Measurements from ENCODE around the gene REXO2. TPM values are rescaled to one million over a fixed set of nuclear protein-coding genes. Genes with fewer than 3 reads are reported as not detected.

The REXO2 gene
- total RNA-seq, 2 experiments from 2014 or later, result 59.9 to 65.0 TPM

DNA sequence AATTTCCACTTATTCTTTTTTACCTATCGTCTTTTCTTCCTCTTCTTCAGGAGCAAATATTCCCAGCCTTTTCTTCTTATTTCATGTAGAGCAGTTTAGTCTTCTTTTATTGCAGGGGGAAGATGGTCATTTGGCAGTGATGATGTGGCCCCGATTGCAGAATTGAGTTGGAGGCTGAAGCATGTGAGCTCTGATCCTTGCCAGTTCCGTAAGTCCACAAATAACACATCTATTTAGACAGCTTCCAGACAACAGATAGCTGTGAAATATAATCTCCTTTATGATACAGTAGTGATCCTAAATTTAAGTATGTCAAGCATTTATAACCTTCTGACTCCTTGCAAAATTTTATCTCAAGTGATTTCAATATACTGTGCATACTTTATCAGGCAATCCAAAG is 27.5 kb downstream of the REXO2 start:
- Histone ChIP-seq H2AFZ (ENCODE audit: low read length) (no peak overlapping the region), H3K4me1 (ENCODE audit: insufficient read depth, low read length, poor library complexity, severe bottlenecking) (no peaks in the 10 kb centered on the region), H3K9me3 (ENCODE audit: low read length) (no peaks in the 10 kb centered on the region), H3K79me2 (ENCODE audit: insufficient read depth, low read depth, low read length) (no peaks in the 10 kb centered on the region), H3K4me2 (ENCODE audit: low read length) (no peak overlapping the region), H3K4me3 (ENCODE audit: low read depth, low read length, poor library complexity, severe bottlenecking) (no peak overlapping the region), H3K27ac (ENCODE audit: low read depth, low read length, poor library complexity, severe bottlenecking) (no peak overlapping the region), H4K20me1 (ENCODE audit: insufficient read depth, low read length) (no peaks in the 10 kb centered on the region), H3K9me2 (ENCODE audit: insufficient read depth, low read length) (no peaks in the 10 kb centered on the region), H3K36me3 (ENCODE audit: insufficient read depth, low read length) (no peaks in the 10 kb centered on the region)
- POLR2A ChIA-PET, result interaction anchor here (0.7 kb wide), 1 partner anchor 166 kb away, joined by 3 read pairs; no protein-coding TSS in a partner anchor
- CTCF ChIA-PET (ENCODE audit: unreplicated experiment), result no interaction called here
- DNase-seq (ENCODE audit: low spot score), result no peak
- intact Hi-C loops (cut with micrococcal nuclease; ENCODE audit: unreplicated experiment), result no loop called here
- TF ChIP-seq, protein P1, sequence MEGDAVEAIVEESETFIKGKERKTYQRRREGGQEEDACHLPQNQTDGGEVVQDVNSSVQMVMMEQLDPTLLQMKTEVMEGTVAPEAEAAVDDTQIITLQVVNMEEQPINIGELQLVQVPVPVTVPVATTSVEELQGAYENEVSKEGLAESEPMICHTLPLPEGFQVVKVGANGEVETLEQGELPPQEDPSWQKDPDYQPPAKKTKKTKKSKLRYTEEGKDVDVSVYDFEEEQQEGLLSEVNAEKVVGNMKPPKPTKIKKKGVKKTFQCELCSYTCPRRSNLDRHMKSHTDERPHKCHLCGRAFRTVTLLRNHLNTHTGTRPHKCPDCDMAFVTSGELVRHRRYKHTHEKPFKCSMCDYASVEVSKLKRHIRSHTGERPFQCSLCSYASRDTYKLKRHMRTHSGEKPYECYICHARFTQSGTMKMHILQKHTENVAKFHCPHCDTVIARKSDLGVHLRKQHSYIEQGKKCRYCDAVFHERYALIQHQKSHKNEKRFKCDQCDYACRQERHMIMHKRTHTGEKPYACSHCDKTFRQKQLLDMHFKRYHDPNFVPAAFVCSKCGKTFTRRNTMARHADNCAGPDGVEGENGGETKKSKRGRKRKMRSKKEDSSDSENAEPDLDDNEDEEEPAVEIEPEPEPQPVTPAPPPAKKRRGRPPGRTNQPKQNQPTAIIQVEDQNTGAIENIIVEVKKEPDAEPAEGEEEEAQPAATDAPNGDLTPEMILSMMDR (conservative IDR thresholded peaks at IDR 0.05; ENCODE audit: low read length), result no peak
- no peak for TF ChIP-seq EZH2phosphoT487 (IDR thresholded peaks at IDR 0.05; ENCODE audit: borderline replicate concordance, low read depth, low read length)
- no TSS peak for BruUV-seq (replicated peaks)

DNA sequence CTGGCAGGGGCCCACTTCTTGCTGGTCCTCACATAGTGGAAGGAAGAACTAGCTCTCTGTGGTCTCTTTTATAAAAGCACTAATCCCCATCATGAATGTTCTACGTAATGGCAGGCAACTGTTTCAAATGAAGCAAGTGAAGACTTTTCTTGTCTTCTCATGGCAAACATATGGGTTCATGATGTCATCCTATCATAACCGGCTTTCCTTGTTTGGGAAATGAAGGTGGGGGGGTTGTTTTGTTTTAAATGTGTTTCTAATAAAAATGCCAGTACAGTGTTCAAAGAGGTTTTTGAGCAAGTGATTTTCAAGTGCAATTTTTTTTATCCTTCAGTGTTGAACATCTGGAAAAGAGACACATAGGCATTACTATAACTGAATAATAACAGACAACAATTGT is 33.4 kb downstream of the REXO2 start:
- no peaks in the 10 kb centered on the region for H3K79me2 ChIP-seq (ENCODE audit: insufficient read depth, low read depth, low read length)
- no peak for DNase-seq (ENCODE audit: low spot score)
- TF ChIP-seq, protein P1 (conservative IDR thresholded peaks at IDR 0.05; ENCODE audit: low read length), result no peak
- no peak for TF ChIP-seq EZH2phosphoT487 (IDR thresholded peaks at IDR 0.05; ENCODE audit: borderline replicate concordance, low read depth, low read length)
- no peak overlapping the region for H3K4me2 ChIP-seq (ENCODE audit: low read length)
- H3K9me2 ChIP-seq (ENCODE audit: insufficient read depth, low read length), result no peaks in the 10 kb centered on the region
- no peaks in the 10 kb centered on the region for H3K4me1 ChIP-seq (ENCODE audit: insufficient read depth, low read length, poor library complexity, severe bottlenecking)
- no peaks in the 10 kb centered on the region for H3K9me3 ChIP-seq (ENCODE audit: low read length)
- H3K27ac ChIP-seq (ENCODE audit: low read depth, low read length, poor library complexity, severe bottlenecking), result no peak overlapping the region
- no peak overlapping the region for H3K4me3 ChIP-seq (ENCODE audit: low read depth, low read length, poor library complexity, severe bottlenecking)
- H4K20me1 ChIP-seq (ENCODE audit: insufficient read depth, low read length), result no peaks in the 10 kb centered on the region
- intact Hi-C loops (cut with micrococcal nuclease; ENCODE audit: unreplicated experiment), result no loop called here
- CTCF ChIA-PET (ENCODE audit: unreplicated experiment), result no interaction called here
- no peak overlapping the region for H2AFZ ChIP-seq (ENCODE audit: low read length)
- H3K36me3 ChIP-seq (ENCODE audit: insufficient read depth, low read length), result no peaks in the 10 kb centered on the region
- BruUV-seq (replicated peaks), result no TSS peak
- POLR2A ChIA-PET, result no interaction called here

DNA sequence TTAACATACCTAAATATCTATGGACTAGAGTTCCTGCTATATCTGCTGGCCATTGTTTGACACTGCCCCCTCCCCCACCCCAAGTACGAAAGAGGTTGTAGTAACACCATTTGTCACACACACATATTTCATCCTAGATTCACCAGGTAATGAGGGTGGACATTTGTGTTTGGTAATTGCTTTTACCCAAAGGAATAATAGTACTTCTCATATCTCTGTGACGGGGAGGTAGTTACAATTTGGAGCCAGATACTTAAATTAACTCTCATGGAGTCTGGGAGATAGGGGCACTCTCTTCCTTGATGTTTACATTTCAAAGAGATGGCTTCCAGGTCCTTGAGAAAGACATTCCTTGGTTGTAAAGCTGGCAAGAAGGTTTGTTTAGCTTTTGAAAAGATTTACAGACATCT is 38.7 kb downstream of the REXO2 start:
- Histone ChIP-seq H3K4me1 (ENCODE audit: insufficient read depth, low read length, poor library complexity, severe bottlenecking) (peaks cover 23% of the 10 kb centered on the region), H4K20me1 (ENCODE audit: insufficient read depth, low read length) (no peaks in the 10 kb centered on the region), H3K4me3 (ENCODE audit: low read depth, low read length, poor library complexity, severe bottlenecking) (no peak overlapping the region), H3K4me2 (ENCODE audit: low read length) (no peak overlapping the region), H3K9me2 (ENCODE audit: insufficient read depth, low read length) (no peaks in the 10 kb centered on the region), H2AFZ (ENCODE audit: low read length) (no peak overlapping the region), H3K36me3 (ENCODE audit: insufficient read depth, low read length) (no peaks in the 10 kb centered on the region), H3K79me2 (ENCODE audit: insufficient read depth, low read depth, low read length) (no peaks in the 10 kb centered on the region), H3K9me3 (ENCODE audit: low read length) (no peaks in the 10 kb centered on the region), H3K27ac (ENCODE audit: low read depth, low read length, poor library complexity, severe bottlenecking) (no peak overlapping the region)
- intact Hi-C loops (cut with micrococcal nuclease; ENCODE audit: unreplicated experiment), result no loop called here
- POLR2A ChIA-PET, result no interaction called here
- TF ChIP-seq EZH2phosphoT487 (IDR thresholded peaks at IDR 0.05; ENCODE audit: borderline replicate concordance, low read depth, low read length), result no peak
- TF ChIP-seq, protein P1 (conservative IDR thresholded peaks at IDR 0.05; ENCODE audit: low read length), result no peak
- no peak for DNase-seq (ENCODE audit: low spot score)
- CTCF ChIA-PET (ENCODE audit: unreplicated experiment), result no interaction called here
- no TSS peak for BruUV-seq (replicated peaks)
